Measurements from ENCODE around the gene FRMPD4. TPM values are rescaled to one million over a fixed set of nuclear protein-coding genes. Genes with fewer than 3 reads are reported as not detected.

FRMPD4 gene
- total RNA-seq, 2 experiments from 2014 or later = not detected

DNA sequence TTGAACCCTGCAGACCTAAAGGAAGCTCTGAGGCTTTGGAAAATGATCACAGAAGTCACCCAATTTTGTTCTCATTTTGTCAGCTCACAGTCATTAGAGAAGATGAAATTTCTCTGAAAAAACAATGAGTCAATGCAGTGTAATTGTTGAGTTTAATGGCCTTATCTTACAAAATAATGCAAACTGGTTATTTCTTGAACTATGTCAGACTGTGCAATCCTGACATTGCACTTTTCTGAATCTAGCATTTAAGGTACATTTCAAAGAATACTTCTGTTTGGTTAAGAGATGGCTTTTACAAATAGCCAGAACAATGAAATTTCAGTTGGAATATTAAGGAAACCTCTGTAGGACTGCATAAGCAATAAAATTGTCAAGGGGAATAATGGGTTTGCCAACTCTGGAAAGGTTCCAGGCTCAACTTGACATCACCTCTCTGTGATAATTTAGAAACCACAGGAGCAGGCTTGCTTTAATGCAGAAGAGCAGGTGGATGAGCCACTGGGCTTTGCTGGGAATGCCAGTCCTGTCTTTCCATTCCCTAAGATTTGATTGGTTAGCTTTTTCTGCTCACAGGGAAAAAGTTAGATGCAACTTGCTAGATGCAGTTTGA, 222.8 kb downstream of the FRMPD4 start:
- H3K4me1 Mint-ChIP-seq (ENCODE audit: low read depth) = no peaks in the 10 kb centered on the region
- no peak overlapping the region for H3K4me3 Mint-ChIP-seq
- CTCF ChIA-PET = no interaction called here
- no peaks in the 10 kb centered on the region for H3K27me3 Mint-ChIP-seq (ENCODE audit: low read depth)
- intact Hi-C loops (cut with micrococcal nuclease) = no loop called here
- no peaks in the 10 kb centered on the region for H3K9me3 Mint-ChIP-seq
- no peak overlapping the region for H3K27ac Mint-ChIP-seq
- no peaks in the 10 kb centered on the region for H3K36me3 Mint-ChIP-seq (ENCODE audit: low read depth)
- DNase-seq = no peak

DNA sequence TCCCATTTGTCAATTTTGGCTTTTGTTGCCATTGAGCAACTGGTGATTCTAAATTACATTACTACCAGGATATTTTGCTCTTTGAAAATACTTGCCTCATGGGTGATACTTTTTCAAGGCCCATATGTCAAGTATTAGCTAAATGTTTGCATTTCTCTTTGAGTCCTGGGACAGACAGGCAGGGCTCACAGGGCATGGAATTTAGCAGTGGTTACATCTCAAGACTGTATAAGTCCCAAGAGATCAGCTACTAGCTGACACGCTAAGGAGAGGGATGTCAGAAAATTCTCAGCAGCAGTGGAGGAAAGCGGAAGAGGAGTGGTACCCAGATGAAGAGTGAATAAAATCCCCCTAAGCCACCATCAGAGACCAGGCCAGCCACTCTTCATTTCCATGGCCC, 224.9 kb downstream of the FRMPD4 start:
- intact Hi-C loops (cut with micrococcal nuclease) = no loop called here
- Mint-ChIP-seq H3K9me3 (no peaks in the 10 kb centered on the region), H3K4me3 (no peak overlapping the region), H3K4me1 (ENCODE audit: low read depth) (no peaks in the 10 kb centered on the region), H3K27ac (no peak overlapping the region), H3K36me3 (ENCODE audit: low read depth) (no peaks in the 10 kb centered on the region), H3K27me3 (ENCODE audit: low read depth) (no peaks in the 10 kb centered on the region)
- CTCF ChIA-PET = no interaction called here
- DNase-seq = no peak

DNA sequence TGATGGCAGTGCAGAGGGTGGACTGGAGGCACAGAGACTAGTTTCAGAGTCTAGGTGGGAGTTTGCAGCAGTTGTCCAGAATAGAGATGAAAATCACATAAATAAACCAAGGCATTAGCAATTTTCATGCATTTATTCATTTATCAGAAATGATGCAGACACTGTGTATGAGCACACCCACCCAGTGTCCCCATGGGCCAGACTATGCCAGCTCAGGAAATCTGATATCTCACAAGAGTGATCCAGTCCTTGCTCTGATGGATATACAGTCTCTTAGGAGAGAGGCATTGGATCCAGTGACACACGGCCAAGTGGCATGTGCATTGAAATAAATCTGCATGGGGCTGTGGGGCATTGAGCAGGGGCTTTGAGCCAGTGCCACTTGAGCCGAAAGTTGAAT, 228.2 kb downstream of the FRMPD4 start:
- CTCF ChIA-PET = no interaction called here
- Mint-ChIP-seq H3K36me3 (ENCODE audit: low read depth) (no peaks in the 10 kb centered on the region), H3K4me1 (ENCODE audit: low read depth) (no peaks in the 10 kb centered on the region), H3K4me3 (no peak overlapping the region), H3K9me3 (no peaks in the 10 kb centered on the region), H3K27me3 (ENCODE audit: low read depth) (no peaks in the 10 kb centered on the region), H3K27ac (no peak overlapping the region)
- intact Hi-C loops (cut with micrococcal nuclease) = no loop called here
- no peak for DNase-seq

DNA sequence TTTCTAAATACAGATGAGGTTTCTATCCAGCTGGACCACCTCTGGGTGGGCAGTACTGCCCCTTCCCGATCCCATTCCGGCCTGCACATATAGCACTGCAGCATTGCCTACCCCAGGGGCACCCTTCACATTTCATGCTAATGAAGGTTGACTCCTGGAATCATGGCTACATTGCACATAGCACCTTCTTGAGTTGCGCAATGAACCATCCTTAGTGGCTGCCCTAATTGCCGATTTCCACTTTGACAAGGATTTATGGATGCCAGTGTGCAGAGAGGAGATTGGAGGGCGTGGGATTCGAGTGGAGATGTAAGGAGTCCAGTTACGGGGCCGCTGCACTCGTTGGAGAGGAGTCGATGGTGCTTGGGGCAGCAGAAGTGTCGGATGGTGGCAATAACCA, 229.0 kb downstream of the FRMPD4 start:
- H3K36me3 Mint-ChIP-seq (ENCODE audit: low read depth) = no peaks in the 10 kb centered on the region
- no peaks in the 10 kb centered on the region for H3K27me3 Mint-ChIP-seq (ENCODE audit: low read depth)
- H3K27ac Mint-ChIP-seq = no peak overlapping the region
- intact Hi-C loops (cut with micrococcal nuclease) = no loop called here
- H3K9me3 Mint-ChIP-seq = no peaks in the 10 kb centered on the region
- no peak for DNase-seq
- CTCF ChIA-PET = no interaction called here
- no peak overlapping the region for H3K4me3 Mint-ChIP-seq
- no peaks in the 10 kb centered on the region for H3K4me1 Mint-ChIP-seq (ENCODE audit: low read depth)

DNA sequence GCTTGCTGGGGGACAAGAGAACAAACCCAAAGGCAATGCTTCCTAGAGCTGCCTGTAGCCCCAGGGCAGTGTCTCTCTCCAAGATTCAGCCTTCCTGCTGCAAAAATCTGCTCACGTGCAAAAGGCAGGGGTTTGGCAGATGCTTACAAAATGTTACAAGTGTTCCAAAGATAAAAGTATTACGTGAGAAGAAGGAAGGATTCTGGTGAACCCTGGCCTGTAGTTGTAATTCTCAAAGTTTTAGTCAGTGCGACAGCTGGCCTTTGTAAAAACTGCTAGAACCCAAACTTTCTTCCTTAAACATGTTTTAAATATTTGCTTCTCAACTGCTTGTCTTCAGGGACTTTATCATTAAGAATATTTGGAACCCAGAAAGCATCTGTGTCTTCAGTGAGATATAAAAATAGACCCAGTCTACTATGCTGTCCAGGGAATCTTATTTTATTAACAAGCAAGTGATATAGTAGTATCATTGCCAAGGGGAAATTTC, 232.3 kb downstream of the FRMPD4 start:
- CTCF ChIA-PET = no interaction called here
- H3K4me1 Mint-ChIP-seq (ENCODE audit: low read depth) = no peaks in the 10 kb centered on the region
- intact Hi-C loops (cut with micrococcal nuclease) = no loop called here
- H3K4me3 Mint-ChIP-seq = no peak overlapping the region
- H3K36me3 Mint-ChIP-seq (ENCODE audit: low read depth) = no peaks in the 10 kb centered on the region
- no peaks in the 10 kb centered on the region for H3K9me3 Mint-ChIP-seq
- no peak for DNase-seq
- H3K27me3 Mint-ChIP-seq (ENCODE audit: low read depth) = no peaks in the 10 kb centered on the region
- no peak overlapping the region for H3K27ac Mint-ChIP-seq

DNA sequence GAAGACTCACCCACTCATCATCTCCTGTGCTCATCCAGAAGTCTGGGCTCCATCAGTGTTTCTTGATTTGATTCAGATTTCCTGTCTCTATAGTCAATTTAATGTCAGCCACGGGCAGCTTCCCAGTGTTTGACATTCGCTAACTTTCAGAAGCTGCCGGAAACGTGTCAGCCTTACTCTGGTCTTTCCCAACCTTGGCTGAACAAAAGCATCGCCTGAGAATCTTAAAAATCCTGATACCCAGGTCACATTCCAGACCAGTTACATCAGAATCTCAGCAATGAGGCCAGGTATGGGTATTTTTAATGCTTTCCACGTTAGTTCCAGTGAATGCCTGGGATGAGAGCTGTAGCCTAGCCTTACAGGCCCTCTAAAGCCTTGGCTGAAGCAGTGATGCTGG, 233.8 kb downstream of the FRMPD4 start:
- H3K36me3 Mint-ChIP-seq (ENCODE audit: low read depth) = no peaks in the 10 kb centered on the region
- H3K4me3 Mint-ChIP-seq = no peak overlapping the region
- DNase-seq = no peak
- intact Hi-C loops (cut with micrococcal nuclease) = no loop called here
- no peaks in the 10 kb centered on the region for H3K4me1 Mint-ChIP-seq (ENCODE audit: low read depth)
- CTCF ChIA-PET = no interaction called here
- H3K27me3 Mint-ChIP-seq (ENCODE audit: low read depth) = no peaks in the 10 kb centered on the region
- no peaks in the 10 kb centered on the region for H3K9me3 Mint-ChIP-seq
- H3K27ac Mint-ChIP-seq = no peak overlapping the region

DNA sequence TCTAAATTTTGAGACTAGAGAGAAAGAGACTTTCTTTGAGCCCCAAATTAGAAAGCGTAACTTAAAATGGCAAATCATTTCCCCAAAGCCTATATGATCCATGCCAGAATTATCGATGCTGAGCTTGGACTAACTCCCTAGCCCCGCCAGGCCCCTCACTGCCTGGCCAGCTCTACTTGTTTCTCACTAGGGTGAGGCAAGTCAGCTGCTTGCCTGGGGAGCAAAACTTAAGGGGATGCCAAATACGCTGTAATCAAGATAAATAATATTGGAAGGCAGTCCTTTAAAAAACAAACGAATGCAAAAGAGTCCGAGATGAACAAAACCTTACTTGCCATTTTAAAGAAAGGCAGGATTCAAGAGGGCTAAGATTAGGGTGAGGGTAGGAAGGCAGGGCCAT, 236.0 kb downstream of the FRMPD4 start:
- H3K36me3 Mint-ChIP-seq (ENCODE audit: low read depth) = no peaks in the 10 kb centered on the region
- DNase-seq = no peak
- no peaks in the 10 kb centered on the region for H3K27me3 Mint-ChIP-seq (ENCODE audit: low read depth)
- intact Hi-C loops (cut with micrococcal nuclease) = no loop called here
- H3K27ac Mint-ChIP-seq = no peak overlapping the region
- no peaks in the 10 kb centered on the region for H3K4me1 Mint-ChIP-seq (ENCODE audit: low read depth)
- H3K4me3 Mint-ChIP-seq = no peak overlapping the region
- CTCF ChIA-PET = no interaction called here
- no peaks in the 10 kb centered on the region for H3K9me3 Mint-ChIP-seq

DNA sequence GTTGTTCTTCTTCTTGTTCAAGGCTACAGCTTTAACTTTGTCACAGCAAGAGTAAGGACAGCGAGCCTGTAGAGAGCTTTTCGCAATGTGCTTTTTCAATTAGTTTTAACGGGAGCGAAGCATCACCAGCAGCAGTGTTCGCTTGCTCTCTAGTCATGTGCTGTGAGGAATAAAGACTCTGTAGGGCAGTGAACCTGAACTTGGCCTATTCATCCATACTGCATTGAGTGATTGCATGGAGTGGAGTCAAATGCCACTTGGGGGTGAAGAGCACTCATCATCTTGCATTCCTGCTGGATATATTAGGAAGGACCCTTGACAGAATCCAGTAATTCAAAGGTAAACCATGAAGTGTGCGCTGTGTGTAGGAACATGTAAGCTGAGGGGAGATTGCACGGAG, 240.0 kb downstream of the FRMPD4 start:
- no peaks in the 10 kb centered on the region for H3K27me3 Mint-ChIP-seq (ENCODE audit: low read depth)
- no peak overlapping the region for H3K27ac Mint-ChIP-seq
- DNase-seq = no peak
- no peaks in the 10 kb centered on the region for H3K9me3 Mint-ChIP-seq
- CTCF ChIA-PET = no interaction called here
- no peaks in the 10 kb centered on the region for H3K36me3 Mint-ChIP-seq (ENCODE audit: low read depth)
- no peak overlapping the region for H3K4me3 Mint-ChIP-seq
- H3K4me1 Mint-ChIP-seq (ENCODE audit: low read depth) = no peaks in the 10 kb centered on the region
- intact Hi-C loops (cut with micrococcal nuclease) = no loop called here

DNA sequence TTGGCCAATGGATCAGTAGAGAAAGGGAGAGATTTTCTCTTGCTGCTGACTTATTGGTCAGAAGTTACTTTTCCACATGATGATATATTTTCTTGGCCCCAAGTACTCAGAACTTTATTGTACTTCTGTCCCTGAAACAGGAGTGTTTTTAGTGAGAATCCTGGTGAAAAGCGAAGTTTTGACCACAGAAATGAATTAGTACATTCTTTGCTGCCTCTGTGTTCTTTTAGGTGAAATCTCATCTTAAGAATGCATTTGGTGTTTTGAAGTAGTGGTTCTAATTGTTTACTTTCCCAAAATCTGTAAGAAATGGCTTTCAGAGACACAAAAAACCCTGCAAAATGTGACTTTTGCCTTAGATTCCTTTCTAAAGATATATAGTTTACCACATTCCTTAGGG, 240.4 kb downstream of the FRMPD4 start:
- no peak for DNase-seq
- Mint-ChIP-seq H3K4me3 (no peak overlapping the region), H3K9me3 (no peaks in the 10 kb centered on the region), H3K4me1 (ENCODE audit: low read depth) (no peaks in the 10 kb centered on the region), H3K27me3 (ENCODE audit: low read depth) (no peaks in the 10 kb centered on the region), H3K27ac (no peak overlapping the region), H3K36me3 (ENCODE audit: low read depth) (no peaks in the 10 kb centered on the region)
- intact Hi-C loops (cut with micrococcal nuclease) = no loop called here
- CTCF ChIA-PET = no interaction called here

DNA sequence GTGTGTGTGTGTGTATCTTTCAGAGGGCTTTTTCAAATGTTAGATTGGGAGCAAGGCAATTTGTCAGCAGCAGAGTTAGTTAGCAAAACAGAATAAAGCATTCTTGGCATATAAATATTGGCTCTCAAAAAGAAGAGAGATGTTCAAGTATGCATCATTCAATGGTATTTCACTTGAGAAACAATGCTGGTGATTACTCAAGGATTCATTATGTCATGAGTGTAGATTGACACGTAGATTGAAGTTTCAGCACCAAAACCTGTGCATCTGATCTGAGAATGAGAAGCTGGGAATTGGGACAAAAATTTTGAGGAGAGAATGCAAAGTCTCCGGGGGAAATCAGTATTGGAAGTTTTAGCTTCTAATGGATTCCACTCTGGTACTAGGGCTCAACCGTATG, 241.4 kb downstream of the FRMPD4 start:
- H3K4me1 Mint-ChIP-seq (ENCODE audit: low read depth) = no peaks in the 10 kb centered on the region
- no peaks in the 10 kb centered on the region for H3K9me3 Mint-ChIP-seq
- H3K27ac Mint-ChIP-seq = no peak overlapping the region
- H3K4me3 Mint-ChIP-seq = no peak overlapping the region
- CTCF ChIA-PET = interaction anchor here (0.7 kb wide), 1 partner anchor 521 kb away, joined by 3 read pairs; no protein-coding TSS in a partner anchor
- H3K27me3 Mint-ChIP-seq (ENCODE audit: low read depth) = no peaks in the 10 kb centered on the region
- H3K36me3 Mint-ChIP-seq (ENCODE audit: low read depth) = no peaks in the 10 kb centered on the region
- intact Hi-C loops (cut with micrococcal nuclease) = no loop called here
- DNase-seq = no peak

DNA sequence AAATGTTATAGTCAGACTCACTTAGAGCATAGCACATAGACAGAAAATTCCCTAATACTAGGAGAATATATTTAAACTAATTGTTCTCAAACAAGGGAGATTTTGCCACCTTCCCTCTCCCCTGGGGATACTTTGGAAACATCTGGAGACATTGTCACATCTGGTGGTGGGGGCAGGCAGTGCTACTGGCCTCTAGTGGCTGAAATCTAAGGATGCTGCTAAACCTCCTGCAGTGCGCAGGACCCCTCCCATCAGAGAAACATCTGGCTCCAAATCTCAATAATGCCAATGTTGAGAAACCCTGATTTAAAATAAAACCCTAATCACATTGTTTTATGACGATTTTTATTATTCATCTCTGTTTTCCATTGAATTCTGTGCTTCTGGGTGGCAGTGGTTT, 244.9 kb downstream of the FRMPD4 start:
- no peak for DNase-seq
- CTCF ChIA-PET = no interaction called here
- intact Hi-C loops (cut with micrococcal nuclease) = no loop called here
- H3K4me3 Mint-ChIP-seq = no peak overlapping the region
- no peaks in the 10 kb centered on the region for H3K4me1 Mint-ChIP-seq (ENCODE audit: low read depth)
- no peaks in the 10 kb centered on the region for H3K36me3 Mint-ChIP-seq (ENCODE audit: low read depth)
- no peaks in the 10 kb centered on the region for H3K9me3 Mint-ChIP-seq
- H3K27me3 Mint-ChIP-seq (ENCODE audit: low read depth) = no peaks in the 10 kb centered on the region
- H3K27ac Mint-ChIP-seq = no peak overlapping the region

DNA sequence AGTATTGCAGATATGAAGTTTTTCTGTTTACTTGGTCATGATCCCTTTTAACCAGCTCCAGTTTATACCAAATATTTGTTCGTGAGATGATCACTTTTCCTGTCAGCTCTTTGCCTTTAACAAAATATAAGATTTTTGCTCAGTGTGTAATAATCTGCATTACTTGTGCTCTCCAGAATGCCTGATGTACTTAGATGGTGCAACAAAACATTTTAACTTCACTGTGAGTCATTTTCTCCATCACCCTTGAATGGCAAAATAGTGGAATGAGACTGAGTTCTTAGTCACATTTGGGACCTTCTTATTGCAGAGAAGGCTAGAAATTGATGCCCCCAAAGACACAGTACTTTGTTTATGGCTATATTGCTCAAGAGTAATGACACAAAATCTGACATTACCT, 252.0 kb downstream of the FRMPD4 start:
- intact Hi-C loops (cut with micrococcal nuclease) = no loop called here

DNA sequence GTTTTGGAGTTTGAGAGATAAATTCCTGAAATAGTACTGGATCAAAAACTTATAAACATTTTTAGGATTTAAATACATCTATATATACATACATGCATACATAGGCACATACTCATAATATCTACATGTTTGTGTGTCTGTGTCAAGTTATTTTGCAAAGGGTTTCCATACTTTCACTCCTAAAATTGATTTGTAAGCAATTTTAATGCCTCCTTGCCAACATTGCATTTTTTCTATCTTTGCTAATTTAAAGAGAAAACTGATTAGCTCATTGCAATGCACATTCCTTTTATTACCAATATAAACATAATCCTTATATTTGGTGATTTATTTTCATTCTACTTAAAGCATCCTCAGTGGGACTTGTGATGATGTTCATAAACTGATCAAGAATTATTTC, 258.3 kb downstream of the FRMPD4 start:
- no peaks in the 10 kb centered on the region for H3K27me3 Mint-ChIP-seq (ENCODE audit: low read depth)
- no peak for DNase-seq
- H3K9me3 Mint-ChIP-seq = no peaks in the 10 kb centered on the region
- no peak overlapping the region for H3K4me3 Mint-ChIP-seq
- intact Hi-C loops (cut with micrococcal nuclease) = no loop called here
- H3K4me1 Mint-ChIP-seq (ENCODE audit: low read depth) = no peaks in the 10 kb centered on the region
- CTCF ChIA-PET = no interaction called here
- no peak overlapping the region for H3K27ac Mint-ChIP-seq
- H3K36me3 Mint-ChIP-seq (ENCODE audit: low read depth) = no peaks in the 10 kb centered on the region

More for the DNA sequence above, 252.0 kb downstream of the FRMPD4 start:
- CTCF ChIA-PET = no interaction called here
- no peaks in the 10 kb centered on the region for H3K9me3 Mint-ChIP-seq
- no peaks in the 10 kb centered on the region for H3K4me1 Mint-ChIP-seq (ENCODE audit: low read depth)
- H3K27me3 Mint-ChIP-seq (ENCODE audit: low read depth) = no peaks in the 10 kb centered on the region
- no peak overlapping the region for H3K4me3 Mint-ChIP-seq
- no peak for DNase-seq
- no peaks in the 10 kb centered on the region for H3K36me3 Mint-ChIP-seq (ENCODE audit: low read depth)
- no peak overlapping the region for H3K27ac Mint-ChIP-seq

DNA sequence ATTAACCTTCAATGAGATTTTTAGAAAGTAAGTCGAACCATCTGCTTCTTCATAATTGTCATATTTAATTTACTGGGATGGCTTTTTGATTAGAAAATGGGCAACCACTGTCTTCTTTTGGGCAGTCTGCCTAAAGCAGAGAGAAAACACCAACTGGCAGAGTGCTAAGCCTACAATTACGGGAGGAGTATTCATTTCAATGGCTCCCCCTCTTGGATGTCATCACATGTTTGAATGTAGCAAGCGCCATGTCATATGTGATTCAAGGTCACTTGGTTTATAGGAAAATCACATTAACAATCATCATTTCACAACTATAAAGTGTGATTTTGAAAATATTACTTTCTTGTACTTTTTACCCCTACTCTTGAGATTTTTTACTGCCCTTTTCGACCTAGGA, 261.9 kb downstream of the FRMPD4 start:
- no peak overlapping the region for H3K27ac Mint-ChIP-seq
- H3K36me3 Mint-ChIP-seq (ENCODE audit: low read depth) = no peaks in the 10 kb centered on the region
- intact Hi-C loops (cut with micrococcal nuclease) = no loop called here
- no peaks in the 10 kb centered on the region for H3K9me3 Mint-ChIP-seq
- H3K4me3 Mint-ChIP-seq = no peak overlapping the region
- CTCF ChIA-PET = no interaction called here
- no peaks in the 10 kb centered on the region for H3K4me1 Mint-ChIP-seq (ENCODE audit: low read depth)
- H3K27me3 Mint-ChIP-seq (ENCODE audit: low read depth) = no peaks in the 10 kb centered on the region
- no peak for DNase-seq
